ENCODE results near the gene TCF12. TPM values are rescaled to one million over a fixed set of nuclear protein-coding genes. Genes with fewer than 3 reads are reported as not detected.

Gene TCF12
- total and polyA plus RNA-seq, 5 donors from 2014 or later, result 45.7 to 83.7 (median 68.2) TPM

DNA sequence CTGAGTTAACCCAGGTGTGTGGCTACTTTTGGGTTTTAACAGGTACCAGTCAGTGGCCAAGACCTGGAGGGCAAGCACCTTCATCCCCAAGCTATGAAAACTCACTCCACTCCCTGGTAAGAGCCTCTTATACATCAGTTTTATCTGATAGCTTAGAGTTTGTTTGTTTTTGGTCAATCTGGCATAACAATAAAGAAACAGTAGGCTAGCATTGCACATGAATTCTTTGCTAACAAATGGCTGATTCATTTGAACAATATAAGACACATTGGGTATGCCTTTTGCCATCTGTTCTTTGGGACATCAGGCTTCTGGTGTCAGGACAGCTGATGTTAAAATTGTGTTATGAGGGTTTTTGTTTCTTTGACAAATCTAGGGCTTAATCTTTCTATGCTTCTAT lies 332.9 kb downstream of the TCF12 start:
- Histone ChIP-seq H3K4me1 (ENCODE audit: control insufficient read depth, insufficient read depth, low read length, poor library complexity, severe bottlenecking) (no peaks in the 10 kb centered on the region), H3K27me3 (ENCODE audit: control insufficient read depth, insufficient read depth, low read length) (no peaks in the 10 kb centered on the region), H3K27ac (ENCODE audit: insufficient read depth, low read length, poor library complexity, severe bottlenecking) (no peak overlapping the region), H3K9me3 (ENCODE audit: control insufficient read depth in 2 of 2, low read length in 2 of 2) (no peaks in the 10 kb centered on the region), H3K36me3 (ENCODE audit: control insufficient read depth, insufficient read depth, low read length) (peaks cover 56% of the 10 kb centered on the region), H3K4me3 (ENCODE audit: low read depth, low read length) (no peak overlapping the region)
- DNase-seq, result no peak
- H3K27me3 Mint-ChIP-seq, result no peaks in the 10 kb centered on the region
- ATAC-seq (ENCODE audit: low read depth in 2 of 2), result no peak
- peaks cover 0 to 3% (median 0%) of the 10 kb centered on the region in 7 donors for H3K9me3 Mint-ChIP-seq
- peaks cover 2 to 9% (median 5%) of the 10 kb centered on the region in 4 donors for H3K4me1 Mint-ChIP-seq
- H3K27ac Mint-ChIP-seq, result no peak overlapping the region
- no peak overlapping the region for H3K4me3 Mint-ChIP-seq
- peaks cover 36% of the 10 kb centered on the region for H3K36me3 Mint-ChIP-seq

DNA sequence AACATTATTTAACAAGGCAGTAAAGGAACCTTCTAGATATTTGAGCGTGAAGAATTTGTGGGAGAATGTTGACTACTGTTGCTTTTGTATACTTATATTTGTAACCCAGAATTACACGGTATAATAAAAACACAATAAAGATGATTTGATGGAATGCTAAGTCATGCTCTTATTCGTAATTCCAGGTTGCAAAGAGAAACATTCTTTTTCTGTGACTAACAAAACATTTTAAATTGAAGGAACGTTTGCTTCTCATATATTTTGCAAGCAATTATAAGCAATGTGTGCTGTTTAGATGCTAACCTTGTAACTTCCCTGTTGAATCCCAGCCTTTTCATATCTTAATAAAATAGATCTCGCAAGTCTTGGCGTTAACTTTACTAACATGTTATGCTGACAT lies 333.5 kb downstream of the TCF12 start:
- no peak for ATAC-seq (ENCODE audit: low read depth in 2 of 2)
- Histone ChIP-seq H3K4me1 (ENCODE audit: control insufficient read depth, insufficient read depth, low read length, poor library complexity, severe bottlenecking) (no peaks in the 10 kb centered on the region), H3K27me3 (ENCODE audit: control insufficient read depth, insufficient read depth, low read length) (no peaks in the 10 kb centered on the region), H3K27ac (ENCODE audit: insufficient read depth, low read length, poor library complexity, severe bottlenecking) (no peak overlapping the region), H3K9me3 (ENCODE audit: control insufficient read depth in 2 of 2, low read length in 2 of 2) (no peaks in the 10 kb centered on the region), H3K4me3 (ENCODE audit: low read depth, low read length) (no peak overlapping the region), H3K36me3 (ENCODE audit: control insufficient read depth, insufficient read depth, low read length) (peaks cover 51% of the 10 kb centered on the region)
- H3K36me3 Mint-ChIP-seq, result peaks cover 34% of the 10 kb centered on the region
- DNase-seq, result no peak
- H3K27ac Mint-ChIP-seq, result no peak overlapping the region
- no peak overlapping the region for H3K4me3 Mint-ChIP-seq
- H3K27me3 Mint-ChIP-seq, result no peaks in the 10 kb centered on the region
- peaks cover 2 to 9% (median 4%) of the 10 kb centered on the region in 4 donors for H3K4me1 Mint-ChIP-seq
- peaks cover 0 to 3% (median 0%) of the 10 kb centered on the region in 7 donors for H3K9me3 Mint-ChIP-seq

DNA sequence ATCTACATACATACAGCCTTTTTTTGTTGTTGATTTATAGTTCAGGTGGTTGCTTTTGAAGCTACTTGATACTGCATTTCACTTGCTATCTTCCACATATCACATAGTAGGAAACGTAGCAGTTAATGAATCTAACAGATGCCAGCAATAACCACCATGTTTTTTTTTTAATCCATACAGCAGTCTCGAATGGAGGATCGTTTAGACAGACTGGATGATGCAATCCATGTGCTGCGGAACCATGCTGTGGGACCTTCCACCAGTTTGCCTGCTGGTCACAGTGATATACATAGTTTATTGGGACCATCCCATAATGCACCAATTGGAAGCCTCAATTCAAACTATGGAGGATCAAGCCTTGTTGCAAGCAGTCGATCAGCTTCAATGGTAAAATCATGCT lies 334.6 kb downstream of the TCF12 start:
- DNase-seq (no peak), ATAC-seq (ENCODE audit: low read depth in 2 of 2) (no peak)
- H3K36me3 Mint-ChIP-seq, result peaks cover 30% of the 10 kb centered on the region
- no peaks in the 10 kb centered on the region for H3K9me3 Mint-ChIP-seq
- H3K4me1 Mint-ChIP-seq, result peaks cover 0 to 9% (median 3%) of the 10 kb centered on the region in 4 donors
- no peak overlapping the region for H3K4me3 ChIP-seq (ENCODE audit: low read depth, low read length)
- H3K4me3 Mint-ChIP-seq, result no peak overlapping the region
- H3K27ac Mint-ChIP-seq, result no peak overlapping the region
- no peaks in the 10 kb centered on the region for H3K4me1 ChIP-seq (ENCODE audit: control insufficient read depth, insufficient read depth, low read length, poor library complexity, severe bottlenecking)
- H3K27ac ChIP-seq (ENCODE audit: insufficient read depth, low read length, poor library complexity, severe bottlenecking), result no peak overlapping the region
- H3K27me3 ChIP-seq (ENCODE audit: control insufficient read depth, insufficient read depth, low read length), result no peaks in the 10 kb centered on the region
- peaks cover 45% of the 10 kb centered on the region for H3K36me3 ChIP-seq (ENCODE audit: control insufficient read depth, insufficient read depth, low read length)
- no peaks in the 10 kb centered on the region for H3K9me3 ChIP-seq (ENCODE audit: control insufficient read depth in 2 of 2, low read length in 2 of 2)
- H3K27me3 Mint-ChIP-seq, result no peaks in the 10 kb centered on the region

DNA sequence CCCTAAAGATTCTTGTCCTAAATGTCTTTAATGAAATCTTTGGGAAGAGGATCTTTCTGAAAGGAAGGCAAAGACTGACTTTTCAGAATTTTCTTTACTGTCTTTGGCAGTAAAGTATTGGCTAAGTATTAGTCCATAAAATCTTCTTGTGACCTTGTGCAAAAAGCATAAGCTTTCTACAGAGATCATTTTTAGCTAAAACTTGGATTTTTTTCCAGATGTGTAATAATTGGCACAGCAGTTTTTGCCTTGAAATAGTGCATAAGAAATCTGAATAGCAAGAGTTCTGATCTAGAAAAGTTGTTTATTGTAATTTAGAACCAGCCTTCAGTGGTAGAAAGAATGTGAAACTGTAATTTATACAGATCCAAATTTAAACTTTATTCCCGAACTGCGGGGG lies 335.1 kb downstream of the TCF12 start:
- DNase-seq (no peak), ATAC-seq (ENCODE audit: low read depth in 2 of 2) (no peak)
- Mint-ChIP-seq H3K4me1 (peaks cover 0 to 9% (median 3%) of the 10 kb centered on the region in 4 donors), H3K27me3 (no peaks in the 10 kb centered on the region), H3K9me3 (no peaks in the 10 kb centered on the region), H3K4me3 (no peak overlapping the region), H3K36me3 (peaks cover 30% of the 10 kb centered on the region), H3K27ac (no peak overlapping the region)
- Histone ChIP-seq H3K27ac (ENCODE audit: insufficient read depth, low read length, poor library complexity, severe bottlenecking) (no peak overlapping the region), H3K9me3 (ENCODE audit: control insufficient read depth in 2 of 2, low read length in 2 of 2) (no peaks in the 10 kb centered on the region), H3K4me3 (ENCODE audit: low read depth, low read length) (no peak overlapping the region), H3K36me3 (ENCODE audit: control insufficient read depth, insufficient read depth, low read length) (peaks cover 43% of the 10 kb centered on the region), H3K27me3 (ENCODE audit: control insufficient read depth, insufficient read depth, low read length) (no peaks in the 10 kb centered on the region), H3K4me1 (ENCODE audit: control insufficient read depth, insufficient read depth, low read length, poor library complexity, severe bottlenecking) (no peaks in the 10 kb centered on the region)

DNA sequence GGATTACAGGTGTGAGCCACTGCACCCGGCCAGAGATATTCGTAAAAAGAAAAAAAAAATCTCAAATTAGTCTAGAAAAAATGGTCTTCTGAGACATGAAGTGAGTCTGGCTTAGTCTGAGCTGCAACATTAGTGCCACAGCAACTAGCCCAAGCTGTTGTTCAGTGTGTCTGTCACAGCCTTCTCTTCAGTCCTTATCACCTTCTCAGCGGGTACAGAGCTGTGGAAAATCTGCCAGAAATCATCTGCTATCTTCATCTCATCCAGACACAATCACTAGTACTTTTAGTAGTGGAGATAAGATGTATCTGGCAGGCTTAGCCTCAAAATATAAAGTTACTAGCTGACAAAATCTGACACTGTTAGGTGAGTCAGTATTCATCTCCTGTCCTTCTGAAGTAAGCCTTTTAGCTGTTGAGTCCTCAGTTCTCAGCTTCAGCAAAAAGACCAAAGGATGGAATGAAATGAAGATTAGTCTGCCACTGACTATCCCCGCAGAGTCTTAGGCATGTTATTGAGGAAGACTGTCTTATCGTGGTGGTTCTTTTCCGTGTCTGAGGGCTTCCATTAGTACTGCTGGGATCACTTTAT lies 337.4 kb downstream of the TCF12 start:
- Mint-ChIP-seq H3K36me3 (peaks cover 34% of the 10 kb centered on the region), H3K9me3 (no peaks in the 10 kb centered on the region), H3K27me3 (no peaks in the 10 kb centered on the region), H3K4me1 (peaks cover 0 to 9% (median 3%) of the 10 kb centered on the region in 4 donors), H3K27ac (peak overlapping the region in 1 of 3 donors; percentile 26), H3K4me3 (no peak overlapping the region)
- DNase-seq, result no peak
- Histone ChIP-seq H3K4me1 (ENCODE audit: control insufficient read depth, insufficient read depth, low read length, poor library complexity, severe bottlenecking) (no peaks in the 10 kb centered on the region), H3K9me3 (ENCODE audit: control insufficient read depth in 2 of 2, low read length in 2 of 2) (no peaks in the 10 kb centered on the region), H3K27ac (ENCODE audit: insufficient read depth, low read length, poor library complexity, severe bottlenecking) (no peak overlapping the region), H3K4me3 (ENCODE audit: low read depth, low read length) (no peak overlapping the region), H3K36me3 (ENCODE audit: control insufficient read depth, insufficient read depth, low read length) (peaks cover 42% of the 10 kb centered on the region), H3K27me3 (ENCODE audit: control insufficient read depth, insufficient read depth, low read length) (no peaks in the 10 kb centered on the region)
- no peak for ATAC-seq (ENCODE audit: low read depth in 2 of 2)

DNA sequence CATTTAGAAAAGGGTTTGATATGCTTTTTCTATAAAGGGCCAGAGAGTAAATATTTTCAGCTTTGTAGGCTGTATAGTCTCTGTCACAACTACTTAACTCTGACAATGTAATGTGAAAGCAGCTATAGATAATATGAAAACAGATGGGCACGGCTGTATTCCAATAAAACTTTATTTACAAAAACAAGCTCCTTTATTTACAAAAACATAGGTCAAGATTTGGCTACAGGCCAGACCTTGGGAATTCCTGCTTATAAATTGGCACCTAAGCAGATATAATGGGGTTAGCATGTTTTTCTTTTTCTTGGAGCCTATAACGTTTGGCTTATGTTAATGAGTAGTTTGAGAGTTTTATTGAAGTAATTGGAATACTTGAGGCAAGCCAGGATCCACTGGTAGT lies 338.5 kb downstream of the TCF12 start:
- Mint-ChIP-seq H3K4me3 (no peak overlapping the region), H3K9me3 (no peaks in the 10 kb centered on the region), H3K27me3 (no peaks in the 10 kb centered on the region), H3K36me3 (peaks cover 29% of the 10 kb centered on the region), H3K27ac (no peak overlapping the region), H3K4me1 (peaks cover 0 to 9% (median 3%) of the 10 kb centered on the region in 4 donors)
- no peaks in the 10 kb centered on the region for H3K27me3 ChIP-seq (ENCODE audit: control insufficient read depth, insufficient read depth, low read length)
- no peak overlapping the region for H3K27ac ChIP-seq (ENCODE audit: insufficient read depth, low read length, poor library complexity, severe bottlenecking)
- H3K4me3 ChIP-seq (ENCODE audit: low read depth, low read length), result no peak overlapping the region
- peaks cover 42% of the 10 kb centered on the region for H3K36me3 ChIP-seq (ENCODE audit: control insufficient read depth, insufficient read depth, low read length)
- no peak for DNase-seq
- ATAC-seq (ENCODE audit: low read depth in 2 of 2), result no peak
- no peaks in the 10 kb centered on the region for H3K4me1 ChIP-seq (ENCODE audit: control insufficient read depth, insufficient read depth, low read length, poor library complexity, severe bottlenecking)
- no peaks in the 10 kb centered on the region for H3K9me3 ChIP-seq (ENCODE audit: control insufficient read depth in 2 of 2, low read length in 2 of 2)

DNA sequence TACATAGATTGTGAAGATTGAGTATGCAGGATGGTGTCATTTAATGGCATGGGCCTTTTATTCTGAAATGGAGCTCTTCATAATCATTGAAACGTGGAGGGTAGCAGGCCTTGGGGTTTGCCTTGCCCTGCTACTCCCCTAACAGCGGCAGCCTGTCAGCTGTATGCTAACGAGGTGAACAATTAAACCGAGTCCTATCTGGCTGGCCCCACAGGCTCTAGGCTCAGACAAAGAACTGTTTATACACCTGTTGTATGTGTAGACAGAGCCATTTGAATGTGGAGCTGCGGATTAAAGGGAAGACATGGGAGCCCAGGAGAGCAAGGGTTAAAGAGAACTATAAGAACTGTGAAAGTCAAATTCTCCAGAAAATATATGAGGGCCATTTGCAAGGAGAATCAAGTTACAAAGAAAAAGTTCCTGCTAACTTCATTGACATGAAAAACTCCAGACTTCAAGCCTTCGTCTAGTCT lies 341.2 kb downstream of the TCF12 start:
- H3K4me3 ChIP-seq (ENCODE audit: low read depth, low read length), result no peak overlapping the region
- H3K27ac ChIP-seq (ENCODE audit: insufficient read depth, low read length, poor library complexity, severe bottlenecking), result no peak overlapping the region
- no peak for DNase-seq
- H3K9me3 Mint-ChIP-seq, result no peaks in the 10 kb centered on the region
- peaks cover 35% of the 10 kb centered on the region for H3K36me3 Mint-ChIP-seq
- H3K9me3 ChIP-seq (ENCODE audit: control insufficient read depth in 2 of 2, low read length in 2 of 2), result no peaks in the 10 kb centered on the region
- H3K36me3 ChIP-seq (ENCODE audit: control insufficient read depth, insufficient read depth, low read length), result peaks cover 43% of the 10 kb centered on the region
- H3K4me1 ChIP-seq (ENCODE audit: control insufficient read depth, insufficient read depth, low read length, poor library complexity, severe bottlenecking), result no peaks in the 10 kb centered on the region
- peaks cover 0 to 4% (median 1%) of the 10 kb centered on the region in 4 donors for H3K4me1 Mint-ChIP-seq
- H3K4me3 Mint-ChIP-seq, result no peak overlapping the region
- ATAC-seq (ENCODE audit: low read depth in 2 of 2), result no peak
- H3K27me3 Mint-ChIP-seq, result no peaks in the 10 kb centered on the region
- no peak overlapping the region for H3K27ac Mint-ChIP-seq
- H3K27me3 ChIP-seq (ENCODE audit: control insufficient read depth, insufficient read depth, low read length), result no peaks in the 10 kb centered on the region

DNA sequence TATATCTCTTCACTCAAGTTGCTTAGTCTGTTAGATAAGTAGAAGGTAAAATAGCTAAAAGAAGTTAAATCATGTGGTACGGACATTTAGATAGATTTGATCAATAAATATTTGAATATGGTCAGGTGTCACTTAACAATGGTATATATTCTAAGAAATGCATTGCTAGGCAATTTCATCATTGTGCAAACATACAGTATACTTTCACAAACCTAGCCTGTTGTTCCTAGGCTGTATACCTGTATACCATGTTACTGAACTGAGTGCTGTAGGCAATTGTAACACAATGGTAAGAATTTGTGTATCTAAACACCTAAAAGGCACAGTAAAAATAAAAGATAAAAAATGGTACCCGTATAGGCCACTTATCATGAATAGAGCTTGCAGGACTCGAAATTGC lies 345.1 kb downstream of the TCF12 start:
- Mint-ChIP-seq H3K27ac (no peak overlapping the region), H3K36me3 (peaks cover 28% of the 10 kb centered on the region), H3K9me3 (no peaks in the 10 kb centered on the region), H3K27me3 (no peaks in the 10 kb centered on the region), H3K4me3 (no peak overlapping the region), H3K4me1 (peaks cover 0 to 3% (median 0%) of the 10 kb centered on the region in 4 donors)
- DNase-seq (no peak), ATAC-seq (ENCODE audit: low read depth in 2 of 2) (no peak)
- Histone ChIP-seq H3K4me3 (ENCODE audit: low read depth, low read length) (no peak overlapping the region), H3K9me3 (ENCODE audit: control insufficient read depth in 2 of 2, low read length in 2 of 2) (no peaks in the 10 kb centered on the region), H3K27ac (ENCODE audit: insufficient read depth, low read length, poor library complexity, severe bottlenecking) (no peak overlapping the region), H3K27me3 (ENCODE audit: control insufficient read depth, insufficient read depth, low read length) (no peaks in the 10 kb centered on the region), H3K4me1 (ENCODE audit: control insufficient read depth, insufficient read depth, low read length, poor library complexity, severe bottlenecking) (no peaks in the 10 kb centered on the region), H3K36me3 (ENCODE audit: control insufficient read depth, insufficient read depth, low read length) (peaks cover 30% of the 10 kb centered on the region)
